GM12865 (cell line): Measurements from ENCODE around the gene IFNGR1.

Experiments used
- DNase-seq: peaks from one replicate; pipeline ENCODE4 v3.0.0; 2010; ENCODE audit warnings: low read depth
- H3K4me3 ChIP-seq: 2 replicates; pipeline ENCODE4 v1.5.1; 2011; ENCODE audit warnings: mild to moderate bottlenecking, low read depth, low read length, control low read depth
- TF ChIP-seq, protein P1 (sequence below): IDR thresholded peaks from 2 replicates; pipeline ENCODE4 v1.5.1; 2011; ENCODE audit warnings: low read length, control low read depth, low read depth, inconsistent platforms; ENCODE audit not compliant: insufficient read depth; ENCODE audit errors: missing control alignments

The IFNGR1 gene

DNA sequence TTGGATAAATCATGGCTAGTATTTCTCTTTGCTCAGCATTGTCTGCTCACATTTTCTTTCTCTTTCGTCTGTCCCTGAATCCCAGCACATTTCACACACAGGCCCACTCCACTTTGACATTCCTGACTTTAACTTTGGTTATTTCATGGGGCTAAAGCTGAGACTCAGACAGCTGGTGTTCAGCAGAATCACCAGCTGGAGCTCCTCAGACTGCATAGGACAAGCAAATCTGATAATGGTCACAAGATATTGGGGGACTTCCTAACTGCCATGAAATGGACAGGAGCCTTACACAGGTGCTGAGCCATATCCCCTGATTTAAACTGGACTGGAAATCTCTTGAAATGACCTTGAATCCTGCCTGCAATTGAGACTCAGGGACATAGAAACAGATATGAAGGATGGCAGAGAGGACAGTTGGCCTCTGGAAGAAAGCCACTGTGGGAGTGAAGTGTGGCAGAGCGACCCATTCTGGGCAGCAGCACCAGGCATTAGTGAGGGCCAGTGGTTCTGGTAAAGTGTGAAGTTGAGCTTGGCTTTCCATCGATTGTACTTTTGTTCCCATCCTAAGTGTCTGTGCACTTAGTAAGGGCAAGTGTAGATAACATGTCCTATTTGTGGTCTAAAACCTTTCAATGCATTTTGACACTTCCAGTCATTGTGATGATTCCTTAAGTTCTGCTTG, 10.0 kb upstream of the IFNGR1 start:
- DNase-seq, result no peak
- H3K4me3 ChIP-seq, result no peak overlapping the region
- TF ChIP-seq, protein P1, sequence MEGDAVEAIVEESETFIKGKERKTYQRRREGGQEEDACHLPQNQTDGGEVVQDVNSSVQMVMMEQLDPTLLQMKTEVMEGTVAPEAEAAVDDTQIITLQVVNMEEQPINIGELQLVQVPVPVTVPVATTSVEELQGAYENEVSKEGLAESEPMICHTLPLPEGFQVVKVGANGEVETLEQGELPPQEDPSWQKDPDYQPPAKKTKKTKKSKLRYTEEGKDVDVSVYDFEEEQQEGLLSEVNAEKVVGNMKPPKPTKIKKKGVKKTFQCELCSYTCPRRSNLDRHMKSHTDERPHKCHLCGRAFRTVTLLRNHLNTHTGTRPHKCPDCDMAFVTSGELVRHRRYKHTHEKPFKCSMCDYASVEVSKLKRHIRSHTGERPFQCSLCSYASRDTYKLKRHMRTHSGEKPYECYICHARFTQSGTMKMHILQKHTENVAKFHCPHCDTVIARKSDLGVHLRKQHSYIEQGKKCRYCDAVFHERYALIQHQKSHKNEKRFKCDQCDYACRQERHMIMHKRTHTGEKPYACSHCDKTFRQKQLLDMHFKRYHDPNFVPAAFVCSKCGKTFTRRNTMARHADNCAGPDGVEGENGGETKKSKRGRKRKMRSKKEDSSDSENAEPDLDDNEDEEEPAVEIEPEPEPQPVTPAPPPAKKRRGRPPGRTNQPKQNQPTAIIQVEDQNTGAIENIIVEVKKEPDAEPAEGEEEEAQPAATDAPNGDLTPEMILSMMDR, result no peak

GRCh38 chr6:137227871-137228302, 8.7 kb upstream of the IFNGR1 start:
- DNase-seq, result peak; percentile 51
- H3K4me3 ChIP-seq, result no peak overlapping the region
- TF ChIP-seq, protein P1, result no peak

DNA sequence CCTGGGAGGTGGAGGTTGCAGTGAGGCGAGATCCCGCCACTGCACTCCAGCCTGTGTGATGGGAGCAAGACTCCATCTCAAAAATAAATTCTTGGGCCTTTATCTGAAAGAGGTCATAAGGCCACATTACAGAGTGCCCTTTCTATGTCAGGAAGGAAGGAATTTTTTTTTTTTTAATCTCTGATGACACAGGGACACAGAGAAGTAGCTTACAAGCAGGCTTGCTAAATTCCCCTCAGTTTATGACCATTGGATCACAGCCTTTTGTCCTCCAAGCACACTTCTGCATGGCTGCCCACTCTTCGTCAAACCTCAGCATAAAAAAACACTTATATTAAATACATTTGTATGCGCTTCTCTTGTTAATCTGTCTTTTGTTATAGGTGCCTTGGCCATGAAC, 7.5 kb upstream of the IFNGR1 start:
- no peak overlapping the region for H3K4me3 ChIP-seq
- TF ChIP-seq, protein P1, result no peak
- DNase-seq, result no peak

GRCh38 chr6:137224799-137225198, 5.6 kb upstream of the IFNGR1 start:
- TF ChIP-seq, protein P1, result no peak
- H3K4me3 ChIP-seq, result no peak overlapping the region
- peak; percentile 76 for DNase-seq

DNA sequence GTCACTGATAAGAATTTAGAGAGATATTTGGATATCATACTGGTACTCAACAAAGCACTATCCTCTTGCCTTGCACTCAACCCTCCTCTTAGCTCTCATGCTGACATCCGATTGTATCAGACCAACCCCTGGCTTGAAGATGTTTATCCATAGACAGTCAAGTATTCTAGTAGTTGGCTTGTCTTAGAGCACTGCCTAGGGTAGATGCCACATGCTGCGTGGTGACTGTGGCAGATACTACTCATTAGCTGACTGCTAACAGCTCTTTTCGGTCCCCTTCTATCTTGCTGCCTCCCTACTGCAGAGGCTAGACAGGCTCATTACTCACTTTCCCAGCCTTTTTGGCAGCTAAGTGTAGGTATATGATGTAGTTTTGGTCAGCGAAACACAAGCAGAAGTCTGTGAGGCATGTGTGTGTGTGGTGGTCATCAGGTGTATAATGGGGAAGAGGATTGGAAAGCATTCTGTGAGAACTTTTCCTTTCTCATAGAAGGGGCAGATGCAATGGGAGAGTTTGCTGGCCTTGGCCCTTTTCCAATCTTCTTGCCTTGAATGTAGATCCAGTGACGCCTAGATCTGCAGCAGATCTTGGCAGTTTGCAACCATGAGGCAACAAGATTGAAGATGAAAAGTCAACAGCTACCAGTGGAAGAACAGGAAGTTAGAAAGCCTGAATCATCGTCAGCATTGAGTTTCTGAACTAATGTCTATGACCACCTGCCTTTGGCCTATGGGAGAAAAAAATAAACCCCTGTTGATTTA, 4.4 kb upstream of the IFNGR1 start:
- DNase-seq, result peak; percentile 38
- H3K4me3 ChIP-seq, result no peak overlapping the region
- TF ChIP-seq, protein P1, result no peak

DNA sequence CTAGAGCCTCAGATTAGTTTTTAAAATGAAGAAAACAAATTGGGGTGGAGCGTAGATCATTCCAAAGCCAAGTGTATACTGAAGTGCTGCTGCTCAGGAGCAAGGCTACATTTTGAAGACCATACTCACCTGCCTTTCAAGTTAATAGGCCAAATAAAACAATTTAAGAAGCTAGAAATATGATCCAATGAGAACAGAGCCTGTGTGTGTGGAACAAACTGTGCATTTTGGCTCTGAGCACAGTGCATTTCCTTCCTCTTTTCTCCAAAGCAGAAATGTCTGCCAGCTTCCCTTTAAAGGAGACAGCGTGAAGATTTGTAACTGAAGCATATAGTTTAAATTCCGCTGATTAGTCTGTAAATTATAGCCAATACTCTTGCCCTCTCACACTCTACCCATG, 3.2 kb upstream of the IFNGR1 start:
- no peak overlapping the region for H3K4me3 ChIP-seq
- TF ChIP-seq, protein P1, result no peak
- DNase-seq, result no peak
